ENCODE results near the gene TM9SF3. TPM values are rescaled to one million over a fixed set of nuclear protein-coding genes. Genes with fewer than 3 reads are reported as not detected.

Gene TM9SF3
- total and polyA plus RNA-seq, 2 experiments from 2014 or later = 141 to 186 TPM

DNA sequence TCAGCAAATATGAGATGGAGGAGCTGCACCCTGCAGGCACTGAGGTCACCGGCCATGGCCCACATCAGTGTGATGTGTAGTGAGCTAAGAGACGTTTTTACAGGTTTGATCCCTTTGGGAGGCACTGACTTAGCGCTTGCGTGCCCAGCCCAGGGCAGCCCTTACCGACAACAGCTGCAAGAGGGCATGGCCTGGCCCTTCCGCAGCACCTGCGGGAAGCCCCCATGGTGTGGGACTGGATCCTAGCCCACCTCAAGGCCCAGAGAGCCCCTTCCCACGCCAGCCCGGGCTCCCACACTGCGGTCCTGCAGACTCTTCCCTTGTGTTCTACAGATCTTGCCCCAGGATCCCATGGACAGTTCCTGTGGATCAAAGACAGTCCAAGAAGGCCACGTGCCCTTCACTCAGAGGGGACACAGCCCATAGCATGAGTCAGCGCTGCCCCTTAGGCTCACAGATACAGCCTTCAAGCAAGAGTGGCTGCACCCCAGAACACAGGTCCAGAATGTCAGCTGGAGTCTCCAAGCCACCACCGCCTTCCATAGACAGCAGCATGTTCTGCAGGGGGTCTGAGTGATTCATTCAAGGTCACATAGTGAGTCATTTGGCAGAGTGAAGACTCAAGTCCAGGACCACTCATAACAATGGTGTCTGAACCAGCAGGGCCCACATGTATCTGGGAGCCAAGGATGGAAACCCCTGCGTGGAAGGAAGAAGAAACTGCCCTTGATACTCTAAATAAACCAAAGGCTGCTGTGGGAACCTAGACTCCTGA is 98.5 kb downstream of the TM9SF3 start:
- Histone ChIP-seq H4K20me1 (ENCODE audit: insufficient read depth, poor library complexity, severe bottlenecking) (no peaks in the 10 kb centered on the region), H3K27me3 (peaks cover 13% of the 10 kb centered on the region), H3K4me3 (no peak overlapping the region), H2AFZ (no peak overlapping the region), H3K4me2 (no peak overlapping the region), H3K36me3 (replicated peaks; ENCODE audit: insufficient read depth, low read depth) (no peaks in the 10 kb centered on the region), H3K79me2 (no peaks in the 10 kb centered on the region), H3K4me1 (ENCODE audit: insufficient read depth) (no peaks in the 10 kb centered on the region), H3K9me2 (replicated peaks; ENCODE audit: insufficient read depth) (no peaks in the 10 kb centered on the region), H3K9me3 (ENCODE audit: low read depth) (no peaks in the 10 kb centered on the region), H3K27ac (no peak overlapping the region)
- DNase-seq (ENCODE audit: low spot score) = no peak
- TF ChIP-seq, protein P1, sequence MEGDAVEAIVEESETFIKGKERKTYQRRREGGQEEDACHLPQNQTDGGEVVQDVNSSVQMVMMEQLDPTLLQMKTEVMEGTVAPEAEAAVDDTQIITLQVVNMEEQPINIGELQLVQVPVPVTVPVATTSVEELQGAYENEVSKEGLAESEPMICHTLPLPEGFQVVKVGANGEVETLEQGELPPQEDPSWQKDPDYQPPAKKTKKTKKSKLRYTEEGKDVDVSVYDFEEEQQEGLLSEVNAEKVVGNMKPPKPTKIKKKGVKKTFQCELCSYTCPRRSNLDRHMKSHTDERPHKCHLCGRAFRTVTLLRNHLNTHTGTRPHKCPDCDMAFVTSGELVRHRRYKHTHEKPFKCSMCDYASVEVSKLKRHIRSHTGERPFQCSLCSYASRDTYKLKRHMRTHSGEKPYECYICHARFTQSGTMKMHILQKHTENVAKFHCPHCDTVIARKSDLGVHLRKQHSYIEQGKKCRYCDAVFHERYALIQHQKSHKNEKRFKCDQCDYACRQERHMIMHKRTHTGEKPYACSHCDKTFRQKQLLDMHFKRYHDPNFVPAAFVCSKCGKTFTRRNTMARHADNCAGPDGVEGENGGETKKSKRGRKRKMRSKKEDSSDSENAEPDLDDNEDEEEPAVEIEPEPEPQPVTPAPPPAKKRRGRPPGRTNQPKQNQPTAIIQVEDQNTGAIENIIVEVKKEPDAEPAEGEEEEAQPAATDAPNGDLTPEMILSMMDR (IDR thresholded peaks at IDR 0.05; ENCODE audit: poor library complexity) = no peak
- no peak for TF ChIP-seq EZH2phosphoT487 (IDR thresholded peaks at IDR 0.05; ENCODE audit: low read depth, severe bottlenecking, unreplicated experiment)
- no peak for TF ChIP-seq EZH2 (IDR thresholded peaks at IDR 0.05; ENCODE audit: borderline replicate concordance)
- WGBS (ENCODE audit: low lambda C conversion rate, missing lambda C conversion rate) = 90% methylated on average over 14 of the region's 14 CpGs

DNA sequence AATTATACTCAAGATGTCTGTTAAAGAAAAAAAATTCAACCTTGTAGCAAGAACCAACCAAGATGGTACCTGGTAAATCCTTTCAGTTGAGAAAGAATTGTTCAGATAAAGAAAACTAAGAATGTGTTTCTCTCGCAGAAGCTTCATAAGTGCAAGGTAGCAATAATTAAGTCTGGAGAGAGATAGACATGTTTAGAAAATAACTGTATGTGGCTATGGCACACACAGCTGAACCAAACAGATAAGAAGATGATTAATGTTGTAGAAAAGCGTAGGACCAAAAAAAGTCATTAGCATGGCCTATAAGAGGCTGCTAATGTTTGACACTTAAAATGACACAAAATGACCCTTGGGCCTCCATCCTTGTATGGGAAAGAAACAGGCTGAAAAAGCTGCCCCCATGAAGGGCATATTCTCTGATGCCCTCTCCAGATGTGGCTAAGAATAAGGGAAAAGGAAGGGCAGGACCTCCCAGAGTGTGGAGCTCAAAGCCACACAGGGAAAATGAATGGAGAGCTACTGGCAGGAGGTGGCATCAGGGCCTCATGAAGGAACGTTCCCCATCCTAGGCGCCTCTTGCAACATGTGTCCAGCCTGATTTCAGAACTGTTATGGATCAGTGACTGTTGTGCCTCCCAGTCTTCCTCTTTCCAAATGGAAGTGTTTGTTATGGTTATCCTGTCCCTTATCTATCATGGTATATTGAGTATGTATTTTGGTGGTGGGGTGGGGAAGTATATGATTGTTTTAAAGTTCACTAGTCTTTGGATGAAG is 103.8 kb downstream of the TM9SF3 start:
- Histone ChIP-seq H3K9me3 (ENCODE audit: low read depth) (no peaks in the 10 kb centered on the region), H3K79me2 (no peaks in the 10 kb centered on the region), H2AFZ (no peak overlapping the region), H3K27me3 (peaks cover 13% of the 10 kb centered on the region), H3K9me2 (replicated peaks; ENCODE audit: insufficient read depth) (no peaks in the 10 kb centered on the region), H3K4me1 (ENCODE audit: insufficient read depth) (no peaks in the 10 kb centered on the region), H3K4me3 (no peak overlapping the region), H3K27ac (no peak overlapping the region), H3K36me3 (replicated peaks; ENCODE audit: insufficient read depth, low read depth) (no peaks in the 10 kb centered on the region), H3K4me2 (no peak overlapping the region), H4K20me1 (ENCODE audit: insufficient read depth, poor library complexity, severe bottlenecking) (no peaks in the 10 kb centered on the region)
- DNase-seq (ENCODE audit: low spot score) = no peak
- 68% methylated on average over 4 of the region's 4 CpGs for WGBS (ENCODE audit: low lambda C conversion rate, missing lambda C conversion rate)
- TF ChIP-seq, protein P1 (IDR thresholded peaks at IDR 0.05; ENCODE audit: poor library complexity) = no peak
- no peak for TF ChIP-seq EZH2 (IDR thresholded peaks at IDR 0.05; ENCODE audit: borderline replicate concordance)
- no peak for TF ChIP-seq EZH2phosphoT487 (IDR thresholded peaks at IDR 0.05; ENCODE audit: low read depth, severe bottlenecking, unreplicated experiment)

DNA sequence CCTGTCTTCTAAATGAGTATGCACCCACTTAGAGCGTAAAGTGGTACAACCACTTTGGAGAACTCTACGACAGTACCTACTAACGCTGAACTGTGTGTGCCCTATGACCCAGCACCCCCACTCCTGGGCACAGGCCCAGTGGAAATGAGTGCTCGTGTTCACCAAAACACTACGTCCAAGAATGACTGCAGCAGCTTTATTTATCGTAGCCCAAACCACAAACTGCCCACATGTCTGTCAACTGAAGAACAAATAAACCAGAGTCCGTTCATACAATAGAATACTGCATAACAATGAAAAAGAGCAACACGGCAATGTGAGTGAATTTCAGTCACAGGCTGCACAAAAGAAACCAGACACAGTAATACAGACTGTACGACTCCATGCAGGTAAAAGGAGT is 108.5 kb downstream of the TM9SF3 start:
- Histone ChIP-seq H3K27me3 (peaks cover 10% of the 10 kb centered on the region), H3K4me1 (ENCODE audit: insufficient read depth) (no peaks in the 10 kb centered on the region), H4K20me1 (ENCODE audit: insufficient read depth, poor library complexity, severe bottlenecking) (no peaks in the 10 kb centered on the region), H2AFZ (no peak overlapping the region), H3K79me2 (no peaks in the 10 kb centered on the region), H3K4me3 (no peak overlapping the region), H3K36me3 (replicated peaks; ENCODE audit: insufficient read depth, low read depth) (no peaks in the 10 kb centered on the region), H3K9me2 (replicated peaks; ENCODE audit: insufficient read depth) (no peaks in the 10 kb centered on the region), H3K27ac (no peak overlapping the region), H3K9me3 (ENCODE audit: low read depth) (no peaks in the 10 kb centered on the region), H3K4me2 (no peak overlapping the region)
- no peak for DNase-seq (ENCODE audit: low spot score)
- WGBS (ENCODE audit: low lambda C conversion rate, missing lambda C conversion rate) = 76% methylated on average over 9 of the region's 9 CpGs
- no peak for TF ChIP-seq EZH2phosphoT487 (IDR thresholded peaks at IDR 0.05; ENCODE audit: low read depth, severe bottlenecking, unreplicated experiment)

DNA sequence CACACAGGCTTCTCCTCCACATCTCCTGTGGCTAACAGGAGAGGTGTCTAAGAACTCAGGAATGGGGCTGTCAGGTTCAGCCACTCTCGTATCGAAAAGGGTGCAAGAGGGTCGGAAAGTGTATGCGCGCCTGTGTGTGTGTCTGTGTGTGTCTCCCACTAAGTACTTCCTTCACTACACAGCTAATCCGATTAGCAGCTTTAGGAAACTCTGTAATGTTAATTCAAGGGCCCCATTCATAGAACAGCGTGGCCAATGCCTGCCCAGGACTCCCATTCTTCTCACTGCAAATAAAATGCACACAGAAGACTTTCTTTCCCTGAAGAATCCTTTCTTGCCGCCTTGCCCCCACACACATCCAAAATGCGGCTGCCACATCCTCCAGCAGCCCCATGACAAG is 112.9 kb downstream of the TM9SF3 start:
- H3K79me2 ChIP-seq = no peaks in the 10 kb centered on the region
- H3K9me2 ChIP-seq (replicated peaks; ENCODE audit: insufficient read depth) = no peaks in the 10 kb centered on the region
- H4K20me1 ChIP-seq (ENCODE audit: insufficient read depth, poor library complexity, severe bottlenecking) = no peaks in the 10 kb centered on the region
- no peak overlapping the region for H2AFZ ChIP-seq
- H3K4me2 ChIP-seq = no peak overlapping the region
- H3K27ac ChIP-seq = no peak overlapping the region
- H3K9me3 ChIP-seq (ENCODE audit: low read depth) = no peaks in the 10 kb centered on the region
- DNase-seq (ENCODE audit: low spot score) = no peak
- H3K36me3 ChIP-seq (replicated peaks; ENCODE audit: insufficient read depth, low read depth) = no peaks in the 10 kb centered on the region
- H3K4me3 ChIP-seq = no peak overlapping the region
- H3K27me3 ChIP-seq = peaks cover 15% of the 10 kb centered on the region
- TF ChIP-seq, protein P1 (IDR thresholded peaks at IDR 0.05; ENCODE audit: poor library complexity) = no peak
- no peak for TF ChIP-seq EZH2phosphoT487 (IDR thresholded peaks at IDR 0.05; ENCODE audit: low read depth, severe bottlenecking, unreplicated experiment)
- no peak for TF ChIP-seq EZH2 (IDR thresholded peaks at IDR 0.05; ENCODE audit: borderline replicate concordance)
- H3K4me1 ChIP-seq (ENCODE audit: insufficient read depth) = no peaks in the 10 kb centered on the region
- WGBS (ENCODE audit: low lambda C conversion rate, missing lambda C conversion rate) = 80% methylated on average over 9 of the region's 9 CpGs
